GM21447 (cell line): Measurements from ENCODE around the gene TCL1A.
A peak's percentile ranks its signal among the peaks of the same experiment; 100 is the strongest.
"Not testable (repeated sequence)": the region's sequence is repeated elsewhere in the genome, so short reads cannot be mapped to it uniquely, and the experiment has no call there.

Source experiments
- ATAC-seq: cut with Tn5 transposase; IDR thresholded peaks from one replicate; pipeline ENCODE4 v1.9.1; 2021; ENCODE audit not compliant: unreplicated experiment

The TCL1A gene

GRCh38 chr14:95679148-95679815, 34.6 kb downstream of the TCL1A start:
- ATAC-seq, result no peak

GRCh38 chr14:95677179-95677835, 36.6 kb downstream of the TCL1A start:
- no peak for ATAC-seq

GRCh38 chr14:95675486-95675885, 38.4 kb downstream of the TCL1A start:
- no peak for ATAC-seq

GRCh38 chr14:95674613-95675012, 39.3 kb downstream of the TCL1A start:
- no peak for ATAC-seq

- no peak for ATAC-seq
Observed at GRCh38 chr14:95668235-95668772, 45.6 kb downstream of the TCL1A start.

- no peak for ATAC-seq
Observed at GRCh38 chr14:95667249-95667693, 46.7 kb downstream of the TCL1A start.

GRCh38 chr14:95666450-95666849, 47.5 kb downstream of the TCL1A start:
- ATAC-seq, result no peak

- ATAC-seq, result not testable (repeated sequence)
Observed at GRCh38 chr14:95665530-95665929, 48.4 kb downstream of the TCL1A start.

- no peak for ATAC-seq
Observed at GRCh38 chr14:95664546-95664945, 49.4 kb downstream of the TCL1A start.

GRCh38 chr14:95664066-95664465, 49.9 kb downstream of the TCL1A start:
- ATAC-seq, result no peak

GRCh38 chr14:95663226-95663797, 50.6 kb downstream of the TCL1A start:
- ATAC-seq, result peak; percentile 31

- ATAC-seq, result peak; percentile 32
Observed at GRCh38 chr14:95662376-95663186, 51.3 kb downstream of the TCL1A start.

- ATAC-seq, result no peak
Observed at GRCh38 chr14:95660651-95661515, 53.0 kb downstream of the TCL1A start.

- ATAC-seq, result no peak
Observed at GRCh38 chr14:95659990-95660385, 53.9 kb downstream of the TCL1A start.
